ENCODE data around the gene RARRES1.

RARRES1 gene

DNA sequence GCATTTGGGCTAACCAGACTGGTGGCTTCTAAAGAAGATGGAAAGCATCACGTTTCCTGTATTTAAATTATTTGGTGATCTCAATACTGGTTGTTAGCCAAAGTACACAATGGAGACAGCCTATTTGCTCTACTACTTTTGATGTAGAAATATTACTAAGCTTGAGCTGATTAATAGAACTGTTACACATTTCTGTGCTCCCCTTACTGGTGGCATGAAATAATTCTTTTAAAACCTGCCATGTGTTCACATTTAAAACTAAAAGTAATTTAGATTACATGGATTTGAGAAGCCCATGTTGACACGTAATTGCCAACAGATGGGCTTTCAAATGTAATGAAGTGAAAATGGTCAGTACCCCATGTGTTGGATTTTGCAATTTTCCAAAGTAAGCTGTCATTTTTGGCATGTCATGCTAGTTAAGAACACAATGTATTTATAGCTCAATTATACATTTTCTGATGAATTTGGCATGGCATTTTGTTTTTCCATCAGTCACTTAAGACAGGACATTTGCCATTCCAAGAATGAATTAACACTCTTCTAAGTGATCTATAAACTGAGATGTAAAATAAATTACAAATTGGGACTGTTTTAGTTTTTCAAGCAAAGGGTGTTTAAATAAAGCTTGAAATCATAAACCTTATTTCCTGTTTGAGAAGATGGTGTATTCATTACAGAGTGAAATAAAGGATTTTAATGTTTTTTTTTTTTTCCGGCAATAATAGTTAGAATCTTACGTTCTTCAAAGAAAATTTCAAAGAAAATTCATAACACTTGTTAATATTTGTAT is 10.8 kb upstream of the RARRES1 start:
- TF ChIP-seq, protein P1, sequence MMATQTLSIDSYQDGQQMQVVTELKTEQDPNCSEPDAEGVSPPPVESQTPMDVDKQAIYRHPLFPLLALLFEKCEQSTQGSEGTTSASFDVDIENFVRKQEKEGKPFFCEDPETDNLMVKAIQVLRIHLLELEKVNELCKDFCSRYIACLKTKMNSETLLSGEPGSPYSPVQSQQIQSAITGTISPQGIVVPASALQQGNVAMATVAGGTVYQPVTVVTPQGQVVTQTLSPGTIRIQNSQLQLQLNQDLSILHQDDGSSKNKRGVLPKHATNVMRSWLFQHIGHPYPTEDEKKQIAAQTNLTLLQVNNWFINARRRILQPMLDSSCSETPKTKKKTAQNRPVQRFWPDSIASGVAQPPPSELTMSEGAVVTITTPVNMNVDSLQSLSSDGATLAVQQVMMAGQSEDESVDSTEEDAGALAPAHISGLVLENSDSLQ (IDR thresholded peaks at IDR 0.05) = no peak
- TF ChIP-seq ZNF384 (IDR thresholded peaks at IDR 0.05) = no peak
- TF ChIP-seq ELF4 (IDR thresholded peaks at IDR 0.05) = no peak
- no peak for TF ChIP-seq NFRKB (IDR thresholded peaks at IDR 0.05)
- no peak for TF ChIP-seq SUZ12 (IDR thresholded peaks at IDR 0.05)
- TF ChIP-seq FOXK2 (IDR thresholded peaks at IDR 0.05) = no peak
- TF ChIP-seq BHLHE40 (IDR thresholded peaks at IDR 0.05; ENCODE audit: borderline replicate concordance) = no peak
- TF ChIP-seq L3MBTL2 (conservative IDR thresholded peaks at IDR 0.05) = no peak
- no peak for TF ChIP-seq ARNT (IDR thresholded peaks at IDR 0.05)
- no peak for TF ChIP-seq FOXA1 (IDR thresholded peaks at IDR 0.05)
- TF ChIP-seq SP1 (IDR thresholded peaks at IDR 0.05) = no peak
- TF ChIP-seq LEF1 (IDR thresholded peaks at IDR 0.05; ENCODE audit: borderline replicate concordance) = no peak
- TF ChIP-seq FOXM1 (IDR thresholded peaks at IDR 0.05; ENCODE audit: borderline replicate concordance) = no peak
- no peak for TF ChIP-seq HDGF (IDR thresholded peaks at IDR 0.05; ENCODE audit: borderline replicate concordance)
- no peak for TF ChIP-seq TARDBP (IDR thresholded peaks at IDR 0.05)
- TF ChIP-seq CTBP1 (IDR thresholded peaks at IDR 0.05; ENCODE audit: borderline replicate concordance) = no peak
- DNase-seq (ENCODE audit: extremely low spot score) = no peak
- ChIA-PET CTCF (interaction anchor here (1.2 kb wide), 1 partner anchor 16 kb away, joined by 3 read pairs; no protein-coding TSS in a partner anchor), POLR2A (no interaction called here)

DNA sequence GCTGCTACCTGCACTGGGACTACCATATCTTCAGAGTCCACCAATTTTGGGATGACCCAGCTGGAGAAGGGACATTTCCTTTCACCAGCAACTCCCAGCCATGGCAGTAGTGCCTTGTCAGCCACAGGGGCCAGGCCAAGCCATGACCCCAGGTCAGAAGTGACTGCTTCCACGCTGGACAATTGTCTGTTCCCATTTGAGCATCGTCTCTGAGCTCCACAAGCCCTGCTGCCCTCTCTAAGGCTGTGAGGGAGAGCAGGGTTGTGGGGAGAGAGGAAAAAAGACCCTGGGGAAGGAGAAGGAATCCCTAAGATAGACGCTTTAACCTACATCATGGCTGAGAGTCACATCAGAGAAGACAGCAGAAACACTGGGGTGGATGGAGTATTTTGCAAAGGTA is 7.4 kb upstream of the RARRES1 start:
- ChIA-PET CTCF (no interaction called here), POLR2A (no interaction called here)
- TF ChIP-seq FOXK2 (IDR thresholded peaks at IDR 0.05) = no peak
- DNase-seq (ENCODE audit: extremely low spot score) = no peak

DNA sequence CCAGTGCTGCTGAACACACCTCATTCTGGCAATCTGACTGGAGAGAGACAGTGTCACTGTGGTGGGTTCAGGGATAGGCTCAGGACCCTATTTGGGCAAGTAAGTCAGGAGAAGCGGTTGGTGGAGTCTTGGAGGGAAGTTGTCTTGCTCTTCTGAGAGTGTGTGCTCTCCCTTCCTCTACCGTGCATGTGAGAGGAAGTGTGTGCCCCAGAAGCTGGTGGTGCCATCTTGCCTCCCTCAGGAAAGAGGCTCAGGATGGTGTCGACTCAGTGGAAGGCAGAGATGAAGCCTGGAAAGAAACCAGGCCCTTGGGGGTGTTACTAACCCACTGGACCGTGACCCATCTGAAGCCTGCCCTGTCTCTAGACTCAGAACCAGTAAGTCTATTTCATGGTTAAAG is 6.8 kb upstream of the RARRES1 start:
- ChIA-PET POLR2A (no interaction called here), CTCF (no interaction called here)
- TF ChIP-seq HDGF (IDR thresholded peaks at IDR 0.05; ENCODE audit: borderline replicate concordance) (no peak), CTBP1 (IDR thresholded peaks at IDR 0.05; ENCODE audit: borderline replicate concordance) (no peak), FOXK2 (IDR thresholded peaks at IDR 0.05) (no peak), ELF4 (IDR thresholded peaks at IDR 0.05) (no peak), ARNT (IDR thresholded peaks at IDR 0.05) (no peak), LEF1 (IDR thresholded peaks at IDR 0.05; ENCODE audit: borderline replicate concordance) (no peak), NFRKB (IDR thresholded peaks at IDR 0.05) (no peak), ZNF384 (IDR thresholded peaks at IDR 0.05) (no peak), FOXM1 (IDR thresholded peaks at IDR 0.05; ENCODE audit: borderline replicate concordance) (no peak), TARDBP (IDR thresholded peaks at IDR 0.05) (no peak), BHLHE40 (IDR thresholded peaks at IDR 0.05; ENCODE audit: borderline replicate concordance) (no peak), L3MBTL2 (conservative IDR thresholded peaks at IDR 0.05) (no peak), FOXA1 (IDR thresholded peaks at IDR 0.05) (no peak)
- TF ChIP-seq, protein P1 (IDR thresholded peaks at IDR 0.05) = no peak
- DNase-seq (ENCODE audit: extremely low spot score) = no peak

DNA sequence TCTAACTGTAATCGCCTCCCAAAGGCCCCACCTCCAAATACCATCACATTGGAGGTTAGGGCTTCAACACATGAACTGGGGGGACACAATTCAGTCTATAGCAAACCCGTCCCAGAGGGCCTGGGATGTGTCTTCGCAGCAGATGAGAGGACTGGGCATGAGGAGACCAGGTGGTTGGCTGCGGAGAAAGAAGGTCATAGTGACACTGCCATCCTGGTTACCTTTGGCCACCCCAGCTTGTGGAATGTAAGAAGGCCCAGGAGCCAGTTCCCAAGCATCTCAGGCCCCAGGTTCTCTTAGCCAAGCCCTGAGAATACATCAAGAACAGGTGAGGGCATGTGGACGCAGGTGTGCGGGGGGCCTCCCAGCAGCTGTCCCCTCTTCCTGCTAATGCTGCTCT is 6.4 kb upstream of the RARRES1 start:
- ChIA-PET CTCF (no interaction called here), POLR2A (no interaction called here)
- no peak for DNase-seq (ENCODE audit: extremely low spot score)
- TF ChIP-seq LEF1 (IDR thresholded peaks at IDR 0.05; ENCODE audit: borderline replicate concordance) (no peak), FOXM1 (IDR thresholded peaks at IDR 0.05; ENCODE audit: borderline replicate concordance) (no peak), BHLHE40 (IDR thresholded peaks at IDR 0.05; ENCODE audit: borderline replicate concordance) (no peak), L3MBTL2 (conservative IDR thresholded peaks at IDR 0.05) (no peak), ELF4 (IDR thresholded peaks at IDR 0.05) (no peak), NFRKB (IDR thresholded peaks at IDR 0.05) (no peak), ZNF384 (IDR thresholded peaks at IDR 0.05) (no peak), FOXA1 (IDR thresholded peaks at IDR 0.05) (no peak), FOXK2 (IDR thresholded peaks at IDR 0.05) (no peak), ARNT (IDR thresholded peaks at IDR 0.05) (no peak)
- TF ChIP-seq, protein P1 (IDR thresholded peaks at IDR 0.05) = no peak

DNA sequence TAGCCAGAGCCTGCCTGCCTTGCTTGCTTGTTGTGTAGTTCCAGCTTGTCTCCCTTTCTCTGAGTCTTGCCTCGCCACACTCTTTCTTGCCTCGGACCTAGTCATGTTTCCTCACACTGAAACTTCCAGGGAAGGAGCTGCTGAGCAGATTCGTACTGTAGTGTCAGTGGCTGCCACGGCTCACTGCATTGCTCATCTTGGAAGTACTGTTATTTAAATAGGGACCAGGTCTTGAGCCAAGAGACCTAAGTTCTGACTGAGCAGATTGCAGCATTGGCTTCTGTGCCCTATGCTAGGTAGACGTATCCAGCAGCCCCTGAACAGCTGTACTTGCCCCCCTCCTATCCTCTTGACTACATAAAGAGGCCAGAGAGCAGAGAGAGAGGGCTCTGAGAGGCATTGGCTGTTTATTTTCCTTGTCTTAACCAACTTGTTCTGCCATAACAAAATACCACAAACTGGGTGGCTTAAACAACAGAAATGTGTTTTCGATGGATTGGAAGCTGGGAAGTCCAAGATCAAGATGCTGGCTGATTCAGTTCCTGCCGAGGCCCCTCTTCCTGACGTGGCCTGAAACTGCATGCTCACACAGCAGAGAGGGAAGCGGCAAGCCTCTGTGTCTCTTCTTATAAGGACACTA is 5.8 kb upstream of the RARRES1 start:
- POLR2A ChIA-PET = no interaction called here
- CTCF ChIA-PET = no interaction called here
- DNase-seq (ENCODE audit: extremely low spot score) = no peak
- TF ChIP-seq TARDBP (IDR thresholded peaks at IDR 0.05) = no peak
- no peak for TF ChIP-seq NFRKB (IDR thresholded peaks at IDR 0.05)

DNA sequence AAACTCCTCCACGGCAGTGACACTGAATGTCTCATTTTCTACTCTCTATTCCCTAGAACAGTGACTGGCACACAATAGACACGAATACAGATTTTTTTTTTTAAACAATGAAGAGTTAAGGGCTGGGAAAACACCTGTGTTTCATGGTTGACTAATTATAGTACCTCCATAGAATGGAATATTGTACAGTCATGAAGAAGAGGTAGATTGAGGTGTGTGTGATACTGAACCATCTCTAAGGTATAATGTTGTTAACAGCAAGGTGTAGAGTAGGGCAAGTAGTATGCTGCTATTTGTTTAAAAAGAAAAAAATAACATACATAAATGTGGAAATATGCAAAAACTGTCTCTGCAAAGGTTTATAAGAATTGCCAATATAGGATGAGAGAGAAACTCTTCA is 5.2 kb upstream of the RARRES1 start:
- CTCF ChIA-PET = no interaction called here

More for the DNA sequence above, 5.2 kb upstream of the RARRES1 start:
- TF ChIP-seq SUZ12 (IDR thresholded peaks at IDR 0.05) (no peak), FOXM1 (IDR thresholded peaks at IDR 0.05; ENCODE audit: borderline replicate concordance) (no peak), HDGF (IDR thresholded peaks at IDR 0.05; ENCODE audit: borderline replicate concordance) (no peak), FOXK2 (IDR thresholded peaks at IDR 0.05) (no peak), LEF1 (IDR thresholded peaks at IDR 0.05; ENCODE audit: borderline replicate concordance) (no peak)
- POLR2A ChIA-PET = no interaction called here
- DNase-seq (ENCODE audit: extremely low spot score) = no peak

All from HEK293T (cell line).